ENCODE data around the gene ORM1. TPM values are rescaled to one million over a fixed set of nuclear protein-coding genes. Genes with fewer than 3 reads are reported as not detected.

ORM1 gene
- total and polyA plus RNA-seq, 2 donors (not counting 3 experiments of a cell fraction or from before 2014, with no cell fraction given), result not detected

DNA sequence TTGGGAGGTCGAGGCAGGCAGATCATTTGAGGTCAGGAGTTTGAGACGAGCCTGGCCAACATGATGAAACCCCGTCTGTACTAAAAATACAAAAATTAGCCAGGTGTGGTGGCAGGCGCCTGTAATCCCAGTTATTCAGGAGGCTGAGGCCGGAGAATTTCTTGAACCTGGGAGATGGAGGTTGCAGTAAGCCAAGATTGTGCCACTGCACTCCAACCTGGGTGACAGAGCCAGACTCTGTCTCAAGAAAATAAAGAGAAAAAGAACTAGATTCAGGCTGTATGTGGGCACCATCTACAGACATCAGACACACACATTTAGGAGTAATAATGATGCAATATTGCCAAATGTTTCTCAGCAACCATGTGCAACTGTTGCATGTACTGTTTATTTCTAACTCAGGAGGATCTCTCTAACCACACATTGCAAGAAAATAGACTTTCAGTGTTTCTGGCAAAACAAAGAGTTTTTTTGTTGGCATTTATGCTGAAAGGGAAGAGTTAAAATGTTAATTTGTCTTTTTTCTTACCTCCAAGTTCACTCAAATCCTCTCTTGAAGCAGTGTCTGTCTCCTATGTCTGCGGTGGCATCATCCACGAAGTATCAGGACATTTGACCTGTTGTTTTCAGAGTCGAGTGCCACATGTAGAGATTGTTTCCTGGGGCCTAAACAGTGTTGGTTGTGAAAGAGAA lies 5.1 kb upstream of the ORM1 start:
- Histone ChIP-seq H3K27ac (ENCODE audit: insufficient read depth, low read depth, low read length) (no peak overlapping the region), H3K9me1 (replicated peaks; ENCODE audit: control insufficient read depth, extremely low read depth, insufficient read depth, low read length) (no peaks in the 10 kb centered on the region), H4K20me1 (replicated peaks; ENCODE audit: control insufficient read depth, extremely low read depth, insufficient read depth, low read length) (no peaks in the 10 kb centered on the region), H3K4me2 (ENCODE audit: insufficient read depth, low read length) (no peak overlapping the region), H3K27me3 (ENCODE audit: control insufficient read depth in 2 of 2, insufficient read depth in 2 of 2, low read length in 2 of 2) (peaks cover 0 to 5% of the 10 kb centered on the region in 2 experiments), H3K4me1 (ENCODE audit: control insufficient read depth, extremely low read depth, insufficient read depth, low read length) (no peaks in the 10 kb centered on the region), H3K9me3 (replicated peaks; ENCODE audit: control insufficient read depth, insufficient read depth, low read length) (no peaks in the 10 kb centered on the region), H3K79me2 (ENCODE audit: control insufficient read depth, insufficient read depth, low read length) (no peaks in the 10 kb centered on the region), H3K9ac (replicated peaks; ENCODE audit: extremely low read depth, insufficient read depth, low read length) (no peak overlapping the region), H3K36me3 (ENCODE audit: control insufficient read depth in 2 of 2, extremely low read depth in 1 of 2, insufficient read depth in 2 of 2, low read length in 2 of 2) (no peaks in the 10 kb centered on the region), H3K4me3 (replicated peaks in 1 of 3; ENCODE audit: insufficient read depth in 1 of 3, low read depth in 1 of 3, low read length in 3 of 3) (no peak overlapping the region), H2AFZ (ENCODE audit: low read depth, low read length) (no peak overlapping the region)
- BruUV-seq (replicated peaks), result no TSS peak
- intact Hi-C loops (cut with micrococcal nuclease) (no loop called here), dilution Hi-C loops (cut with MboI; ENCODE audit: extremely low pct_ligation_motif_present, low sequenced_read_pairs) (no loop called here)
- no peak for FAIRE-seq
- DNase-seq (ENCODE audit: low read depth, low spot score), result no peak
- TF ChIP-seq CTCF (IDR thresholded peaks at IDR 0.05; ENCODE audit: extremely low read depth in 1 of 2, insufficient read depth in 1 of 2, low read depth in 1 of 2, low read length in 2 of 2), result no peak
- TF ChIP-seq EZH2 (IDR thresholded peaks at IDR 0.05; ENCODE audit: borderline replicate concordance, low read depth, low read length, severe bottlenecking), result no peak
- TF ChIP-seq FOS (IDR thresholded peaks at IDR 0.05; ENCODE audit: borderline replicate concordance, insufficient read depth, low read length), result no peak
- TF ChIP-seq POLR2A (IDR thresholded peaks at IDR 0.05; ENCODE audit: low read depth, low read length), result no peak
- no peak for TF ChIP-seq GATA2 (IDR thresholded peaks at IDR 0.05; ENCODE audit: insufficient read depth, insufficient read length, low read depth, low read length)
- TF ChIP-seq POLR2AphosphoS5 (IDR thresholded peaks at IDR 0.05; ENCODE audit: insufficient read depth, low read depth, low read length), result no peak
- TF ChIP-seq MYC (IDR thresholded peaks at IDR 0.05; ENCODE audit: low read depth, low read length), result no peak
- TF ChIP-seq JUN (IDR thresholded peaks at IDR 0.05; ENCODE audit: borderline replicate concordance, insufficient read depth, insufficient read length, low read depth), result no peak
- TF ChIP-seq, protein P1, sequence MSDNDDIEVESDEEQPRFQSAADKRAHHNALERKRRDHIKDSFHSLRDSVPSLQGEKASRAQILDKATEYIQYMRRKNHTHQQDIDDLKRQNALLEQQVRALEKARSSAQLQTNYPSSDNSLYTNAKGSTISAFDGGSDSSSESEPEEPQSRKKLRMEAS (IDR thresholded peaks at IDR 0.05; ENCODE audit: insufficient read depth, insufficient read length), result no peak
- POLR2A ChIA-PET, result no interaction called here
- CTCF ChIA-PET, result interaction anchor here (3.4 kb wide), 1 partner anchor 210 kb away, joined by 12 read pairs; no protein-coding TSS in a partner anchor
